Endometrial microvascular endothelial cells (primary cell): ENCODE measurements around the gene IKBIP. TPM values are rescaled to one million over a fixed set of nuclear protein-coding genes. Genes with fewer than 3 reads are reported as not detected.

Experiments used
- in situ Hi-C: cut with HindIII; loops from 2 replicates; pipeline ENCODE4 v1.10.0; 2017; ENCODE audit warnings: low sequenced_read_pairs, low pct_unique_long_range_greater_than_20kb; ENCODE audit errors: inconsistent ontology term
- total RNA-seq: library from RNA; depleted of rRNA; stranded (reverse); fragments of >200 nt; gene quantifications from one replicate; pipeline ENCODE4 v1.2.3, GENCODE V29; 2015; ENCODE audit errors: inconsistent ontology term

IKBIP gene, protein sequence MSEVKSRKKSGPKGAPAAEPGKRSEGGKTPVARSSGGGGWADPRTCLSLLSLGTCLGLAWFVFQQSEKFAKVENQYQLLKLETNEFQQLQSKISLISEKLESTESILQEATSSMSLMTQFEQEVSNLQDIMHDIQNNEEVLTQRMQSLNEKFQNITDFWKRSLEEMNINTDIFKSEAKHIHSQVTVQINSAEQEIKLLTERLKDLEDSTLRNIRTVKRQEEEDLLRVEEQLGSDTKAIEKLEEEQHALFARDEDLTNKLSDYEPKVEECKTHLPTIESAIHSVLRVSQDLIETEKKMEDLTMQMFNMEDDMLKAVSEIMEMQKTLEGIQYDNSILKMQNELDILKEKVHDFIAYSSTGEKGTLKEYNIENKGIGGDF
- total RNA-seq = 39.9 TPM

DNA sequence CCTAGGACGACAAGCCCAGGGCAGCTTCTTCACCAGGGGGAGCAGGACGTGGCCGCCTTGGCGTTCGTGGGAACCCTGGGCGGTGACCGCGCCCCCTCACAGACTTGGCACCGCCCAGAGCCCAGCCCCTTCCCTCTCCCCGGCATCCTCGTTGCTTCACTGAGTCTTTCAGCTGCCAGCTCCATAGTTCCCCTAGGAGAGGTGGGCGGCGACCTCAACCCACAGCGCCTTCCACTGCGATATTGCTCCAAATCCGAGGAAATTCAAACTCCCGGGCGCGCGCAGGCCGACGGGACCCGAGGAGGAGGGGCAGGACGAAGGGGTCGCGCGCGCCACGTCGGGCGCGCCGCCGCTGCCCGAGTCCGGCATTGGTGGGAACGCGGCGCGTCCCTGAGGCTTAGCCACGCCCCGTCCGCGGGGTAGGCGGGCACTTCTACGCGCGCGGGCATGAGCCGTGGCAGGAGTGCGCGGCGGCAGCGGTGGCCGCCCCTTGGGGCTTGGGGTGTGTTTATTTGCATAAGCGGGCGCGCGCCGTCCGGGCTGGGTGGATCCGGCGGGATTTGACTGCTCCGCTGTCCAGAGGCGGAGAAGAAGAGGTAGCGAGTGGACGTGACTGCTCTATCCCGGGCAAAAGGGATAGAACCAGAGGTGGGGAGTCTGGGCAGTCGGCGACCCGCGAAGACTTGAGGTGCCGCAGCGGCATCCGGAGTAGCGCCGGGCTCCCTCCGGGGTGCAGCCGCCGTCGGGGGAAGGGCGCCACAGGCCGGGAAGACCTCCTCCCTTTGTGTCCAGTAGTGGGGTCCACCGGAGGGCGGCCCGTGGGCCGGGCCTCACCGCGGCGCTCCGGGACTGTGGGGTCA is at the start of gene IKBIP, which contains the start of gene APAF1:
IKBIP (minus strand) TSS at position 77 of the 860 bp plus-strand sequence. CDS start 87 bp downstream, outside the sequence.
APAF1 (plus strand) TSS at position 579 of the 860 bp plus-strand sequence. CDS start 3,070 bp downstream, outside the sequence.
- in situ Hi-C loops = no loop called here

DNA sequence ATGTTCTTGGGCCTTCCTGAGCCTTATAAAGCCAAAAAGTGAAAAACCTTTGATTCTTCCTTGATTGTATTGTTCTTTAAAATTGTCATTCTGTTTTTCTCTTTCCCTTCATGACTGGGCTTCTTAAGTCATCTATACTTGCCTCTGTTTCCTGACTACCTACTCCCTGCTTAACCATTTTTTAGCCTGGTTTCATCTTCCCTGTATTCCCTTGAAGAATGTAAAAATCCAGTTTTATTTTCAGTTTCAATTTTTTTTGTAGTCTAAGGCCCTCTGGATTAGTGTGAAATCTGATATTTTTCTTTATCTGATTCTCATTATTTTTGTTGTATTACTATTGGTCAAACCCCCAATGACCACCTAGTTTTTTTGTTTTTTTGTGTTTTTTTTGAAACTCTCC is 46.8 kb upstream of the IKBIP start:
- in situ Hi-C loops = no loop called here

DNA sequence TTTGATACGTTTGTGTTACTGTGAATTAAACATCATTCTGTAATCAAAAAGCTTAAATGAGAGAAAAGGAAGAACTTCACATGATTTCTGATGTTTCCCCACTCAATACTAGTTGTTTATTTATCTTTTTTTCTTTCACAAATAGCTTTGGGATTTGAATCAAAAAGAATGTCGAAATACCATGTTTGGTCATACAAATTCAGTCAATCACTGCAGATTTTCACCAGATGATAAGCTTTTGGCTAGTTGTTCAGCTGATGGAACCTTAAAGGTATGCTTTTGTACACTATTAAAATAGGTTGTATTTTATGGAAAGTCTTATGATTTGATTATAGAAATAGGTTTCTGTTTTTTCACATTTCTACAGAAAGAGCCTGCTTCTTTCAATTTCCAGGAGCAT is 42.0 kb upstream of the IKBIP start:
- in situ Hi-C loops = no loop called here

DNA sequence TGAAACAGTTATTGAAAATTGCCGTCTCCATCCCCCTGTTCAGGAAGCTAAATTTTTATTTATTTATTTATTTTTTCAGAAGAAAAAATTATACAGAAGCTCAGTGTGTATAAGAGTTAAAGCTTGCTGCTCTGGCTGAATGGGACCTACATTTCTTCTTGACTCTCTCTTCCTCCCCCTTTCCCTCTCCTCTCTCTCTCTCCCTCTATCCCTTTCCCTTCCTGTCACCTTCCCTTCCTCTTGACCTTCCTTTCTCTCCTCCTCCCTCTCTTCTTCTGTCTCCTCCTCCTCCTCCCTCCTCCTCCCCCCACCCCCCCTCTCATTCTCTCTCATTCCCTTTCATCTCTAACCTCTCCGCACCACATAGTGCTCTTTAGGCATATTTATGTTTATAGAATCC is 39.6 kb upstream of the IKBIP start:
- in situ Hi-C loops = no loop called here

DNA sequence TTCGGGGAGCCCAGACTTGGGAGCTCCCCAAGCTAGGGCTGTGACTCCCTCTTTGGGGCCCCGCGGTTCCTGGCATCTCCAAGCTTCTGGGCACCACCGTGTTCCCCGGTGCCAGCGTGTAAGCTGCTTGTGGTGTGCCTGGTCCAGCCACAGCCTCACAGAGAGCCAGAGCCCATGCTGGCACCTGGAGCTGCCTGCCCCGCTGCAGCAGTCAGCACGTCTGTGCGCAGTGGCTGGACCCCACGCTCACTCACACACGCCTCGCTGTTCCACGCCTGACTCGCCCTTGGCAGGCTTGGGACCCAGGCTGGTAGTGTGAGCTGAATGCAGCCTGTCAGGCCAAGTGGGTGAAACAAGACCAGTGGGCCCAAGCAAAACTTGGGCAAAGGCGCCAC is 35.0 kb upstream of the IKBIP start:
- in situ Hi-C loops = no loop called here

DNA sequence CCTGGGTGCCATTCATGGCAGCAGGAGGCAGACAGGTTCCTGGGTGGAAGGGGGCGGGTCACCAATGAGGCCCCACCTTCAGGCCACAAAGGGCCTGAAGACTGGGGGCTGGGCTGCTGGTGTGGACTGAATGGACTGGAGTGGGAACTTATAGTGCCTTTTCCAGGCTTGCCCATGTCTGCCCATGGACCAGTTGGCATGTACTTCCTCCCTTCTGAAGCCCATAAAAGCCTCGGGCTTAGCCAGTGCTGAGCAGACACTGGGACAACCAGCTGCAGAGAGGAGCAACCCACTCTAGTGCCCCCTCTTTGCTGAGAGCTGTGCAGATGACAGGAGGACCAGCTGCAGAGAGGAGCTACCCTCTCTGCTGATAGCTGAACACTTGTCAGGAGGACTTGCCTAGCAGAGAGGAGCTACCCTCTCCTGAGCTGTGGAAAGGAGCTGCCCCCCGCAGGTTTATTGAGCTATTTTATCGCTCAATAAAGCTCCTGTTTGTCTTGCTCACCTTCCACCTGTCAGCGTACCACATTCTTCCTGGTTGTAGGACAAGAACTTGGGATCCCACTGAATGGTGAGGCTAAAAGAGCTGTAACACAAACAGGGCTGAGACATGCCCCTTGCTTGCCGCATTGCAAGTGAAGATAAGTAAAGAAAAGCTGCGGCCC is 34.5 kb upstream of the IKBIP start:
- in situ Hi-C loops = no loop called here

DNA sequence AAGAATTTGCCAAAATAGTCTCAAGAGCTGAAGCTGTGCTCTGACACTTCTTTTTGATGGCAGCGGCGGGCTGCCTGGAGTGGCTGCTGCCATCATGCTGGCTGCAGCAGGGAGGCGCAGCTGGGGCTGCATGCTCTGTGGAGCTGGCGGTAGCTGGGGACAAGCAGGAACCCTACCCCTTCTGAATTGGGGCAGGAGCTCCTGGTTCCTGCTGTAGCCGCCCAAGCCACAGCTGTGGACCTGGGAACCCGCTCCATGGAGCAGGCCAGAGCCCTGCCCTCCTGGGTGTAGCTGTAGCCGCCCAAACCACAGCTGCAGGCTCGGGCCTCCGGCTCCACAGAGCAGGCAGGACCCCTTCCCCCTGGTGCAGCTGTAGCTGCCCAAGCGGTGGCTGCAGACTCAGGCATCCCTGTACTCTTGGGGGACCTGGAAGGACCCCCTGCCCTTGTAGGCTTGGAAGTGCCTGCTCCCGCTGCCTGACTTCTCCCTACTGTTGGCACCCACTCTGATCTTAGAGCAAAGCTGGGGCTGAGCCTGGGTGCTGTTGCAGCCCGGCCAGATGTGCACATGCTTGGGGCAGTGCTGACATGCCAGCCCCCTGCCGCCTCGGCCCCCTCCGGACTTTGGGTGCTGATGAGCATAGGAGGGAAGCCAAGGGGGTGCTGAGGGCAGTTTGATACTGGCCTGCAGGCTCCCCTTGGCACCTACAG is 33.8 kb upstream of the IKBIP start:
- in situ Hi-C loops = no loop called here

DNA sequence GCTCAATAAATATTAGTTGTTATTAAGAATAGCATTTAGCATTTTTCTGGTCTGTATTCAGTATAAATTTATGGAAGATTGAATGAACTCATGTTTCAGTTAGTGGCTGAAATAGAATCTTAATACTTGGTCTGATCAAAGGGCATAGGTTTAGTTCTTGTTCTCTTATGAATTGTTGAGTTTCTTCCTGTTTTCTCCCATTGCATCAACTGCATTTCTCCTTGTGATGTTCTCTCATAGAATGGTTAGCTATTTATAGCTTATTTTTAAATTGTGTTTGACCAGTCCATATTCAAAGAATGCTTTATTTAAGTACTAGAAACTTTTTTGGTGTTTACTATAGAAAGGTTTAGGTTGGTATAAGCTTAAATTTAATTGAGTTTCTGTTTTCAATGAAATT is 30.3 kb upstream of the IKBIP start:
- in situ Hi-C loops = no loop called here

DNA sequence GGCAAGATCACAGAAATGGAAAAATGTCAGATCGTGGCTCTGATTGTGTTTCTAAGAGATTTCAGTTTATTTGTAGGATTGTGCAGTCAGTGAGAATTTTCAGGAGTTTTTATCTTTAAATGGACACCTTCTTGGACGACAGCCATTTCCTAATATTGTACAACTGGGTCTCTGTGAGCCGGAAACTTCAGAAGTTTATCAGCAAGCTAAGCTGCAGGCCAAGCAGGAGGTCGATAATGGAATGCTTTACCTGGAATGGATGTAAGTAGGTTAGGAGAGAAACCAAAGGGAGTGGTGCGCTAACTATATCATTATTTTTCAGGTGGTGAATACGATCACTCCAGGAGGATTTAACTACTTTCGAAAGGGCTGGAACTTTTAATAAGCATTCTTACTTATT is 26.9 kb upstream of the IKBIP start:
- in situ Hi-C loops = no loop called here

DNA sequence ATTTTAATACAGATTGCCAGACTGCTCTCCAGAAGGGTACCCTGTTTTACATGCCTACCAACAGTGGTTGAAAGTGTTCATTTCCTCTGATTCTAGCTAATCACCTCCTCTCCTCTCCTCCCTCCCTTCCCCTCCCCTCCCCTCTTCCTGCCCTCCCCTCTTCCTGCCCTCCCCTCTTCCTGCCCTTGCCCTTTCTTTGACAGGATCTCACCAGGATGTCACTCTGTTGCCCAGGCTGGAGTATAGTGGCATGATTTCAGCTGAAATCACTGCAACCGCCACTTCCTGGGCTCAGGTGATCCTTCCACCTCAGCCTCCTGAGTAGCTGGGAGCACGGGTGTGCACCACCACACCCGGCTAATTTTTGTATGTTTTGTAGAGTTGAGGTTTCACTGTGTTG is 25.2 kb upstream of the IKBIP start:
- in situ Hi-C loops = no loop called here

DNA sequence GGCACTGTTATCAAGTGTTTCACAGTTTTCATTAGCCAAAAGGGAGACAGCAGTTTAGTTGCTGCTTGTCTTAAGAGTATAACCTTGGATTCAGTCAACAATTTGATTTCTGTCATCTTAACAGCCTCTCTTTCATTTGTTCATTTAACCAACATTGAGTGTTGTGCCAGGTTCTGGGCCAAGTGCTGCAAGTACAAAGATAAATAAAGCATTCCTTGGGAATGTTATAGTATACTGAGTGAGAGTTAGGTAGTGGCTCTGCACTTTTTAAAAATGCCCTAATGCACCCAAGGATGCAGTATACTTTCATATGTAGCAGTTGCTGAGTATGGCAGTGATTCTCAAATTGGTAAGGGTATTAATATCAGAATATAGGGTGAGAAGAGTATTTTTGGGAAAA is 15.9 kb upstream of the IKBIP start:
- in situ Hi-C loops = no loop called here

DNA sequence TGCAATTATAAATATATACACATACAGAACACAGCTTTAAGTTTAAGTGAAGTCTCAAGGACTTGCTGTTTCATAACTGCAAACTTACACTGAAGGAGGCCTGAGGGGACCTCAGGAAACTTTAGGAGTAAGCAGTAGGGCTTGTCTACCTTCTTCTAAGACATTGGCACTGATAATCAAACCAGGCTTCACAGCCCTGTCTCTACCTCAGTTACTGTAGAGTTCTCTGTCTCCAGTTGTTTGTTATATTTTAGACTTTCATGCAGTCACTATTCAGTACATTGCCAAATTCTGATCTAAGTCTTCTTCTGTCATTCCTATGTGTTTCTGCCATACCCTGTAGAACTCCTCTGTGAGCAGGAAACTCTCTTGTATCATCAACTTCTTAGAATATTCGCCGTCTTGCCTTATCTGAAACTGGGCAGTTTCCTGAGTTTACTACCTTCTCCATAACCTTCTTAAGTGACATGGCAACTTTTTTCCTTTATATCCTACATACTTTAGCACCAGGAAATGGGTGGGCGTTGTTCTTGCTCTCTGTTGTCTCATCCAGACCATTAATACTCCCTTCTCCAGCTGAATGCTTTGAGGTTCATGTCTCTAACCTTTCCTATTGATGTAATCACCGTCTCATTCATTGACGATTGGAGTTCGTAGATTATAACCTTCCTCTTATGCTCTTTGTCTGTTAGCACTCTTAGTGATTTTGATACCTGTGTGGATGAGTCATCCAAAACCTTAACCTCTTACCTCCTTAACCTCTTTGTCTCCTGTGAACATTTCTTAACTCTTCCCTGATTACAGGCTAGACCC is 11.9 kb upstream of the IKBIP start:
- in situ Hi-C loops = no loop called here

DNA sequence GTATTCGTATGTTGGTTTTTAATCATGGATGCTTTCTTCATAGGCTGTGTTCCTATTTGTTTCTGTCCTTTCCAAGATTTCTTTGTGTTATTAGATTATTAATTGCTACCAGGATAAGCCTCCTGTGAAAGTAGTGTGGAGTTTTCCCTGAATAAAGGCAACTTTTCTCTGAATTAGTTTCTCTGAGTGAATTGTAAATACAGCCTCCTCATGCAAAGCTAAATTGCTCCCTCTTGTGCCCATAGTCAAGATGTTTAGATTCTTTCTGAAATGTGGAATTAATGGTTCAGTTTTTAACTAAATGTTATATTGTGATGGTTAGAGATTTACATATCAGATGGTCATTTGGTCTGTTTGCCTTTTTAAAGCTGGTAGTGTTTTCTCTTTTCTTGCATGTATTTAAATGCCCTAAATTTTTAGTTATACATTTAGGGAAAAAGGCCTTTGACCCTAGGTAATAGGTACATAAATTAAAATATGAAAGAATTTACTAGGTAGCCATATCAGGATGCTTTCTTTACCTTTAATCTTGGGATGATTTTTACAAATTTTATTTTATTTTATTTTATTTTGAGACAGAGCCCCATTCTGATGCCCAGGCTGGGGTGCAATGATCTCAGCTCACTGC is 9.4 kb upstream of the IKBIP start:
- in situ Hi-C loops = no loop called here

DNA sequence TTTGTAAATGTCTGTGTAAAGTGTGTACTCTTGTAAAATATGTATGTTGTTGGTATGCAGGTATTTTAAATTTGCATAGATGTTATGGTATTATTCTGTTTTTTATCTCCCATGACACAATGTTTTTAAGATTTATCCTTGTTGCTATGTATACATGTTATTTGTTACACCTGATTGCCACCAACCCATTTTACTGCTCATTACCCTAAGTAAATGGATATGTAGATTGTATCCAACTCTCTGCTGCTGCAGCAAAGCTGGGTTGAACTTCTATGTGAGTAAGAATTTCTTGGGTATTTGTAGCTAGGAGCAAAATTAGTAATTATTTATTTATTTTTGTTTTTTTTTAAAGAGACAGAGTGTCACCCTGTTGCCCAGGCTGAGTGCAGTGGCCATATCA is 6.7 kb upstream of the IKBIP start:
- in situ Hi-C loops = no loop called here

DNA sequence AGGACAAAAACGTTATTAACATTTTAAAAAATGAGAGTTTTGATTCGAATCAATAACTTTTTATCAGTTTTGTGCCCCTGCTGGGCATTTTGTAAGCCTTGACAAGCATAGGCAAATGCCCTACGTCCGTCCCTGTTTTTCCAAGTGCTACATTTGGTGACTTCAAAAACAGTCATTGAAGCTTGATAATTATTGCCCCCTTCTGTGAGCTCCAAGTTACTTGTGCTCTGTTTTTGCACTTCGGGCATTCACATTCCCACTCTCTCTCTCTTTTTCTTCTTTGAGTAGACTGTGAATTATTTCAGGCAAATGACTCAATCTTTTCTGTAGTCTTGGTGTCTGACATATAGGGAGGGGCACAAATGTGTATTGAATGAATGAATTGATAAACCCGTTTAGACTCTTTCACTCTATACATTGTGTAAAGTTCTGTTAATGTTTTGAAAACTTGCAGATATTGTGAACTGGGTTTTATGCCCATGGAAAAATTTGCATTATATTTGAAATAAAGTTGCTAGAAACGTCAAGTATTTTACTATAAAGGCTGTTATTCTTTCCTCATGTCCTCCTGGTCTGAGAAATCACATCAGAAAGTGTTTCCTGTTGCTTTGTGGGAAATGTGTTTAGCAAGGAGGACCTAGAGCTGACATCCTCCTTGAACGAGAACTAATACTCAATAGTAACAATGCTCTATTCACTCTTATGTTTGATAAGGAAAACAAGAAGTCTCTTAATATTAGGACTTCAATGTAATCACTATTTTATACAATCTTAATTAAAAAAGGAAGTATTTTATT is 1.9 kb upstream of the IKBIP start:
- in situ Hi-C loops = no loop called here

DNA sequence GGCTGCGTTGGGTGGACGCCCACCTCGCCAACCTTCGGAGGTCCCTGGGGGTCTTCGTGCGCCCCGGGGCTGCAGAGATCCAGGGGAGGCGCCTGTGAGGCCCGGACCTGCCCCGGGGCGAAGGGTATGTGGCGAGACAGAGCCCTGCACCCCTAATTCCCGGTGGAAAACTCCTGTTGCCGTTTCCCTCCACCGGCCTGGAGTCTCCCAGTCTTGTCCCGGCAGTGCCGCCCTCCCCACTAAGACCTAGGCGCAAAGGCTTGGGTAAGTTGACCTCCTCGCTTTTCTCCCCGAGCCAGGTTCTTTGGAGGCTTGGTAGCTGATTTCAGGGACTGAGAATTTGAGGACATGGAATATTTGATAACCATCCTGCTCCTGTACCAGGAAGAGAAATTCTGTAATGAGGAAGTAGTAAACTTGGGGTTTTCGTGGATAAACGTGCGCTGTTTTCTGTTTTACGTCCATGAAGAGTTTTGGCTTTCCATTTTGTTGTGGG is 1.0 kb upstream of the IKBIP start:
- in situ Hi-C loops = no loop called here

DNA sequence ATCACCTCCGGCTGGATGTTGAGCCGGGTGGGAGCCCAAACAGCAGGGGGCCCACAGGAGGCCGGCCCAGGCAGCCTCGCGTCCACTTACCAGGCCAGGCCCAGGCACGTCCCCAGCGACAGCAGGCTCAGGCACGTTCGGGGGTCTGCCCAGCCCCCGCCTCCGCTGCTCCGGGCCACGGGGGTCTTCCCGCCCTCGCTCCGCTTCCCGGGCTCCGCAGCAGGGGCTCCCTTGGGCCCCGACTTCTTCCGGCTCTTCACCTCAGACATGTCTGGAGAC is 216 bp downstream of the IKBIP start:
- in situ Hi-C loops = no loop called here
